K562 (cell line): ENCODE data around the gene CHD5. TPM values are rescaled to one million over a fixed set of nuclear protein-coding genes. Genes with fewer than 3 reads are reported as not detected.

Experiments
- ATAC-seq: fragments of 200-7000 bp; cut with Tn5 transposase; 3 replicates; pipeline ENCODE4 v1.9.1; 2020; ENCODE audit warnings: moderate library complexity
- BruUV-seq: library from RNA; stranded (reverse); fragments of 400-500 nt; replicated peaks from 2 replicates; lab custom pipeline; 2021; lab: Mats Ljungman, UMichigan
- CTCF ChIA-PET: fragments of 300-600 bp; formaldehyde crosslinking; extraction: SDS; loops from one replicate; lab custom pipeline; 2021; ENCODE audit warnings: low intra/inter-chr PET ratio; lab: Yijun Ruan, JAX
- POLR2A ChIA-PET: fragments of 300-600, 350-650 bp; sonication (Branson Sonifier 250); formaldehyde crosslinking; extraction: SDS; loops from one replicate; lab custom pipeline; 2021; ENCODE audit warnings: antibody characterized with exemption, inconsistent platforms; lab: Yijun Ruan, JAX
- DNase-seq, 4 experiments: peaks; one replicate each; pipeline versions ENCODE4 v3.0.0 to v3.0.0-alpha.2; 2011 to 2018; ENCODE audit warnings: low spot score in 3 of 4, mixed read lengths in 3 of 4; ENCODE audit errors: extremely low read depth in 1 of 4
- FAIRE-seq: peaks from 2 replicates; lab custom pipeline; 2011; peaks lifted over from hg19 to GRCh38; lab: Jason Lieb, UNC
- H2AFZ ChIP-seq: 2 replicates; pipeline ENCODE4 v1.6.0; 2011; ENCODE audit warnings: low read depth, low read length, control low read depth, inconsistent platforms
- H3K27ac ChIP-seq: fragments of 200-600 bp; 3 replicates; pipeline ENCODE4 v1.8.0; 2011; ENCODE audit warnings: low read depth, mild to moderate bottlenecking, control low read depth, inconsistent platforms, low read length, moderate library complexity, mixed read lengths; ENCODE audit errors: extremely low read depth
- H3K27me3 ChIP-seq, 2 experiments: fragments of 300-600 bp in 1 of 2; 2 replicates in 1 of 2; 3 replicates in 1 of 2; pipeline versions ENCODE4 v1.6.0 to v1.8.0; 2011; ENCODE audit warnings: inconsistent platforms in 2 of 2, low read length in 2 of 2, mild to moderate bottlenecking in 1 of 2, mixed read lengths in 1 of 2, moderate library complexity in 1 of 2; ENCODE audit not compliant: control insufficient read depth in 2 of 2, insufficient read depth in 2 of 2
- H3K36me3 ChIP-seq: fragments of 300-600 bp; 3 replicates; pipeline ENCODE4 v1.8.0; 2011; ENCODE audit warnings: mild to moderate bottlenecking, low read length, inconsistent platforms; ENCODE audit not compliant: control insufficient read depth, insufficient read depth
- H3K4me1 ChIP-seq, 2 experiments: fragments of 200-600 bp in 1 of 2; replicated peaks in 1 of 2; 2 replicates in 1 of 2; 3 replicates in 1 of 2; pipeline versions ENCODE4 v1.5.1 to v1.8.0; 2011; ENCODE audit warnings: inconsistent platforms in 2 of 2, low read length in 2 of 2, mild to moderate bottlenecking in 1 of 2, mixed read lengths in 1 of 2, moderate library complexity in 1 of 2; ENCODE audit not compliant: control insufficient read depth in 2 of 2, insufficient read depth in 2 of 2
- H3K4me2 ChIP-seq: 2 replicates; pipeline ENCODE4 v1.6.1; 2011; ENCODE audit warnings: low read length, control low read depth, inconsistent platforms, mixed read lengths; ENCODE audit not compliant: insufficient read depth
- H3K4me3 ChIP-seq: fragments of 200-600 bp; sonication (generic), shearing (Covaris generic); 2 replicates; pipeline ENCODE4 v1.5.1; 2016; ENCODE audit warnings: control low read depth, inconsistent platforms
- H3K79me2 ChIP-seq: fragments of 200-600 bp; 3 replicates; pipeline ENCODE4 v1.8.0; 2011; ENCODE audit warnings: low read length, inconsistent platforms; ENCODE audit not compliant: control insufficient read depth, insufficient read depth
- H3K9ac ChIP-seq, 2 experiments: 2 replicates each; pipeline versions ENCODE4 v1.6.0 to v1.6.1; 2011; ENCODE audit warnings: low read depth in 2 of 2, low read length in 2 of 2, control low read depth in 1 of 2, inconsistent platforms in 1 of 2, mild to moderate bottlenecking in 1 of 2, mixed read lengths in 1 of 2; ENCODE audit not compliant: insufficient read depth in 1 of 2
- H3K9me1 ChIP-seq: one replicate; pipeline ENCODE4 v1.6.0; 2011; ENCODE audit warnings: inconsistent platforms, mild to moderate bottlenecking, low read length, moderate library complexity; ENCODE audit not compliant: control insufficient read depth, insufficient read depth
- H3K9me3 ChIP-seq: replicated peaks from 2 replicates; pipeline ENCODE4 v1.5.1; 2011; ENCODE audit warnings: low read depth, low read length, inconsistent platforms; ENCODE audit not compliant: control insufficient read depth, insufficient read depth
- H4K20me1 ChIP-seq: replicated peaks from 2 replicates; pipeline ENCODE4 v1.6.1; 2011; ENCODE audit warnings: low read length, inconsistent platforms, mixed read lengths; ENCODE audit not compliant: control insufficient read depth, insufficient read depth
- ADNP ChIP-seq: fragments of 200-800 bp; sonication (Bioruptor generic); IDR thresholded peaks from 2 replicates; pipeline ENCODE4 v1.6.1; 2016; ENCODE audit warnings: missing genetic modification characterization, missing compliant biosample characterization
- GATA2 ChIP-seq: sonication (generic); formaldehyde crosslinking; IDR thresholded peaks from 2 replicates; pipeline ENCODE4 v1.4.0; 2020; ENCODE audit warnings: mild to moderate bottlenecking, missing genetic modification reagents
- ILK ChIP-seq: fragments of 450-650 bp; IDR thresholded peaks from 2 replicates; pipeline ENCODE4 v1.6.1; 2016; ENCODE audit warnings: missing genetic modification characterization, low read depth, mild to moderate bottlenecking, missing compliant biosample characterization, moderate library complexity, borderline replicate concordance
- MIER1 ChIP-seq: fragments of 450-650 bp; IDR thresholded peaks from 2 replicates; pipeline ENCODE4 v1.6.1; 2016; ENCODE audit warnings: antibody characterized with exemption, mild to moderate bottlenecking, low read depth
- POLR2A ChIP-seq: fragments of 450-650 bp; conservative IDR thresholded peaks from 2 replicates; pipeline ENCODE4 v1.6.1; 2016
- SUPT5H ChIP-seq: fragments of 450-650 bp; IDR thresholded peaks from 2 replicates; pipeline ENCODE4 v1.6.1; 2016
- WGBS: fragments of 100-300 bp; shearing (Covaris generic); methylation state at CpG from one replicate; pipeline ENCODE4 v1.1.6; 2016; ENCODE audit warnings: low coverage, mixed read lengths; ENCODE audit not compliant: insufficient coverage; ENCODE audit errors: missing lambda C conversion rate; 5-methylcytosine and 5-hydroxymethylcytosine counted together
- in situ Hi-C: fragments of 300-500 bp; cut with MboI; formaldehyde crosslinking; loops from 4 replicates; pipeline ENCODE4 v1.15.0; 2018; ENCODE audit warnings: inconsistent platforms, mixed read lengths
- intact Hi-C: fragments of 100-400 bp; cut with micrococcal nuclease; formaldehyde crosslinking; loops from 2 replicates; pipeline ENCODE4 v1.14.2; 2022
- polyA plus RNA-seq, 8 experiments: library from polyadenylated mRNA; depleted of rRNA in 4 of 8; stranded (reverse) in 5 of 8; unstranded in 3 of 8; fragments of >200 nt; fragmentation: Nextera tagmentation in 2 of 8; fragmentation: Illumina TruSeq in 1 of 8; extraction: Ambion mirVana in 2 of 8; extraction: Trizol in 1 of 8; gene quantifications; 2 replicates each; pipeline versions ENCODE4 v1.2.1 to v1.2.3, GENCODE V29; 2011 to 2014; ENCODE audit warnings: inconsistent platforms in 1 of 8, missing spikeins in 1 of 8
- total RNA-seq, 7 experiments: library from RNA; depleted of rRNA in 6 of 7; stranded (reverse); fragments of >200 nt in 6 of 7; fragmentation: Illumina TruSeq in 2 of 7; extraction: Trizol in 2 of 7; gene quantifications; 2 replicates each; pipeline versions ENCODE4 v1.2.1 to v1.2.3, GENCODE V29; 2011 to 2021; ENCODE audit warnings: low replicate concordance in 1 of 7
- TF ChIP-seq, protein P1 (sequence below): IDR thresholded peaks from 2 replicates; pipeline ENCODE4 v1.6.1; 2014; ENCODE audit warnings: antibody characterized with exemption
- TF ChIP-seq, protein P2 (sequence below): fragments of 250-450 bp; sonication (Bioruptor Pico); IDR thresholded peaks from 2 replicates; pipeline ENCODE4 v1.4.0; 2020; ENCODE audit warnings: mild to moderate bottlenecking, moderate library complexity, borderline replicate concordance

Gene CHD5
- total and polyA plus RNA-seq, 9 of the 15 experiments (the other 6 are each of a cell fraction or from before 2014, with no cell fraction given): 0.03 to 0.52 (median 0.11) TPM; not detected in 2

DNA sequence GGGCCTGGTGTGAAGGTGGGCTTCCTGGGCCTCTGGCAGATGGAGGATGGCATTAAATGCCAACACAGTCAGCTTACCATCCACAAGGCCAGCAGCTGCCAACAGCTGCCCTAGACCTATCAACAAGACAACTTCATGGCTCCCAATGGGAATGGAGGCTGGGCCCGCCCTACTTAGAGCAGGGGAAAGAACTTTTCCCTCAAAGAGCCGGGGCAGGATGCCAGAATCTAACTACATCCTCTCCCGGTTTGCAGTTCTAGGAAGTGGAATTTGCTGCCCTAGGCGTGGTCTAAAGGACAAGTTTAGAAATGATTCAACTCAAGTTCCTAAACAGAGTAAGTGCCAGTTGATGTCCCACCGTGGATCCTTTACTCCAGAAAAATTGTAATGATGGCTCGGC lies 42.5 kb upstream of the CHD5 start (continued):
- no peak for TF ChIP-seq ILK (tag)
- TF ChIP-seq, protein P1, sequence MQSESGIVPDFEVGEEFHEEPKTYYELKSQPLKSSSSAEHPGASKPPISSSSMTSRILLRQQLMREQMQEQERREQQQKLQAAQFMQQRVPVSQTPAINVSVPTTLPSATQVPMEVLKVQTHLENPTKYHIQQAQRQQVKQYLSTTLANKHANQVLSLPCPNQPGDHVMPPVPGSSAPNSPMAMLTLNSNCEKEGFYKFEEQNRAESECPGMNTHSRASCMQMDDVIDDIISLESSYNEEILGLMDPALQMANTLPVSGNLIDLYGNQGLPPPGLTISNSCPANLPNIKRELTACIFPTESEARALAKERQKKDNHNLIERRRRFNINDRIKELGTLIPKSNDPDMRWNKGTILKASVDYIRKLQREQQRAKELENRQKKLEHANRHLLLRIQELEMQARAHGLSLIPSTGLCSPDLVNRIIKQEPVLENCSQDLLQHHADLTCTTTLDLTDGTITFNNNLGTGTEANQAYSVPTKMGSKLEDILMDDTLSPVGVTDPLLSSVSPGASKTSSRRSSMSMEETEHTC: no peak
- TF ChIP-seq, protein P2, sequence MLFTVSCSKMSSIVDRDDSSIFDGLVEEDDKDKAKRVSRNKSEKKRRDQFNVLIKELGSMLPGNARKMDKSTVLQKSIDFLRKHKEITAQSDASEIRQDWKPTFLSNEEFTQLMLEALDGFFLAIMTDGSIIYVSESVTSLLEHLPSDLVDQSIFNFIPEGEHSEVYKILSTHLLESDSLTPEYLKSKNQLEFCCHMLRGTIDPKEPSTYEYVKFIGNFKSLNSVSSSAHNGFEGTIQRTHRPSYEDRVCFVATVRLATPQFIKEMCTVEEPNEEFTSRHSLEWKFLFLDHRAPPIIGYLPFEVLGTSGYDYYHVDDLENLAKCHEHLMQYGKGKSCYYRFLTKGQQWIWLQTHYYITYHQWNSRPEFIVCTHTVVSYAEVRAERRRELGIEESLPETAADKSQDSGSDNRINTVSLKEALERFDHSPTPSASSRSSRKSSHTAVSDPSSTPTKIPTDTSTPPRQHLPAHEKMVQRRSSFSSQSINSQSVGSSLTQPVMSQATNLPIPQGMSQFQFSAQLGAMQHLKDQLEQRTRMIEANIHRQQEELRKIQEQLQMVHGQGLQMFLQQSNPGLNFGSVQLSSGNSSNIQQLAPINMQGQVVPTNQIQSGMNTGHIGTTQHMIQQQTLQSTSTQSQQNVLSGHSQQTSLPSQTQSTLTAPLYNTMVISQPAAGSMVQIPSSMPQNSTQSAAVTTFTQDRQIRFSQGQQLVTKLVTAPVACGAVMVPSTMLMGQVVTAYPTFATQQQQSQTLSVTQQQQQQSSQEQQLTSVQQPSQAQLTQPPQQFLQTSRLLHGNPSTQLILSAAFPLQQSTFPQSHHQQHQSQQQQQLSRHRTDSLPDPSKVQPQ (CRISPR knock-in tag): no peak
- TF ChIP-seq, all 486 proteins: peak for 2

- Histone ChIP-seq H3K79me2 (no peaks in the 10 kb centered on the region; the same call in 2 of the 3 replicates), H3K9me3 (no peaks in the 10 kb centered on the region), H3K27me3 (no peaks in the 10 kb centered on the region), H3K4me2 (no peak overlapping the region), H4K20me1 (0 out of 2 replicates have a peak, but pooled peaks cover 7% of the 10 kb centered on the region), H3K4me1 (peaks cover 0 to 6% of the 10 kb centered on the region in 2 experiments; a peak in 2 of 5 replicates), H3K4me3 (no peak overlapping the region), H2AFZ (no peak overlapping the region), H3K27ac (no peak overlapping the region), H3K9me1 (no peaks in the 10 kb centered on the region), H3K36me3 (peaks cover 67% of the 10 kb centered on the region; the same call in 2 of the 3 replicates), H3K9ac (no peak overlapping the region)
- no peak for ATAC-seq
- DNase-seq: no peak
- no peak for FAIRE-seq
- intact Hi-C loops (no loop called here), in situ Hi-C loops (no loop called here)
- WGBS: 94% methylated on average over 12 of the region's 12 CpGs
- TF ChIP-seq SUPT5H: peak; percentile 35; the same call in 1 of the 2 replicates
- no peak for TF ChIP-seq MIER1
- TF ChIP-seq ADNP (tag): no peak
- TF ChIP-seq POLR2A: peak; percentile 38; the same call in 1 of the 2 replicates
- no peak for TF ChIP-seq GATA2
- no TSS peak for BruUV-seq
- CTCF ChIA-PET: no interaction called here
- POLR2A ChIA-PET: interaction anchor here (0.6 to 2.5 kb wide), 6 partner anchors 14 to 228 kb away, joined by 3 to 9 read pairs (median 3); partner anchors contain the start of gene ICMT
Observed at GRCh38 chr1:6221210-6221784, 41.2 kb upstream of the CHD5 start.
